ENCODE measurements around the gene MED16.
"Not testable (repeated sequence)": the region's sequence is repeated elsewhere in the genome, so short reads cannot be mapped to it uniquely, and the experiment has no call there.

MED16 gene

DNA sequence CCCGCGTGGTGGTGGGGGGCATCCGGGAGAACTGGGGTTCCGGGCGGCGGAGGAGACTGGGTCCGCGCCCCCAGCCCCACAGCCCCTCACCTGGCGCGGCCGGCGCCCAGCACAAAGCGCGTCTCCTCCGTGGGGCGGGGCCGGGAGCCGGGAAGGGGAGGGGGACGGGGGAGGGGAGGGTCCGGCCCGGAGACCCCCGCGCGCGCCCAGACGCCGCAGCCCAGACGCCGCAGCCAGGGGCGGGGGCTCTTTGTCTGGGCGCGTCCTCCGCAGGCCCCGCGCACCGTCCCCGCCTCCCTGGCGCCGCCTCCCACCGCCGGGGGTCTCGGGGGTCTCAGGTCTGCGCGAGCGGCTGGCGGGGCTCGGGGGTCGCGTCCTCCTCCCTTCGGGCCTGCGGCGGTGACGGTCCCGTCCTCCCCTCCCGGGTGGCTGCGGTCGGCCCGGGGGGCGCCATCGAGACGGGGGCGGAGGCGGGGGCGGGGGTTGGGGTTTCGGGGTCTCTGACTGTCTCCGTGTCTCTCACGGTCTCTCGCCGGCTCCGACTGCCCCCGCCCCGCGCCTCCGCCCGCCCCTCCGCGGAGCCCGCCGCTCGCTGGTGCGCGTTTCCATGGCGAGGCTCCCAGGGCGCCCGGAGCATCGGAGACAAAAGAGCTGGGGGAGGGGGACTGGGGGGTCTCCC, 71.0 kb downstream of the MED16 start, which contains the start of gene PLPPR3:
TSS of gene PLPPR3 (minus strand) at position 131 of the 679 bp plus-strand sequence. CDS start 396 bp downstream, outside the sequence.
- DNase-seq: no peak

- no peak for DNase-seq
These were observed 71.7 kb downstream of the MED16 start for GRCh38 chr19:821231-821824.

DNA sequence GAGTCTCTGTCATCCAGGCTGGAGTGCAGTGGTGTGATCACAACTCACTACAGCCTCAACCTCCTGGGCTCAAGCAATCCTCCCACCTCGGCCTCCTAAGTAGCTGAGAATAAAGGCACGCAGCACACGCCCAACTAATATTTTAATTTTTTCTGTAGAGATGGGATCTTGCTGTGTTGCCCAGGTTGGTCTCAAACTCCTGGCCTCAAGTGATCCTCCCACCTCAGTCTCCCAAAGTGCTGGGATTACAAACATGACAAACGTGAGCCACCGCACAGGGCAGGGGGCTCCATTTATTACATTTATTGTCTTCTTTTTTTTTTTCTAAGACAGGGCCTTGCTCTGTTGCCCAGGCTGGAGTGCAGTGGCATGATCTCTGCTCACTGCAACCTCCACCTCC, 72.8 kb downstream of the MED16 start:
- DNase-seq: not testable (repeated sequence)

Measured in EL (cell line).